ENCODE measurements around the gene ZNF716.
"Not testable (repeated sequence)": the region's sequence is repeated elsewhere in the genome, so short reads cannot be mapped to it uniquely, and the experiment has no call there.

Gene ZNF716

DNA sequence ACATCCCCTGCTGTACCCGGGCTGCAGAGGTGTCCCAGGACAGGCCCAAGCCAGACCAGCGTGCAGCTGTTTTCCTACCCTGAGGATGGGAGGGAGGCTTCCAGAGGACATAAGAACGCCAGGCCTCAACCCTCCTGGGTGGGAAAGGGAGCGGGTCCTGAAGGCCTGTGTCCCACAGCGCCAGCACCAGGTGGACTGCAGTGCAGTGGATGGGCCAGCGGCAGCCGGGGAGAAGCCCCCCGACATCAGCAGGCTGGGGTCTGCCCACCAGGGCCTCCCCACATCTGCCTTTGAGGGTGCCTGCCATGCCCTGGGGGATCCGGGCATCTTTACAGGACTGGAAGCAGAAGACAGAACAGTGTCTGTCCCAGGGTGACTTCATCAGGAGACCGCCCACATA lies 22.8 kb upstream of the ZNF716 start:
- no peak for DNase-seq

DNA sequence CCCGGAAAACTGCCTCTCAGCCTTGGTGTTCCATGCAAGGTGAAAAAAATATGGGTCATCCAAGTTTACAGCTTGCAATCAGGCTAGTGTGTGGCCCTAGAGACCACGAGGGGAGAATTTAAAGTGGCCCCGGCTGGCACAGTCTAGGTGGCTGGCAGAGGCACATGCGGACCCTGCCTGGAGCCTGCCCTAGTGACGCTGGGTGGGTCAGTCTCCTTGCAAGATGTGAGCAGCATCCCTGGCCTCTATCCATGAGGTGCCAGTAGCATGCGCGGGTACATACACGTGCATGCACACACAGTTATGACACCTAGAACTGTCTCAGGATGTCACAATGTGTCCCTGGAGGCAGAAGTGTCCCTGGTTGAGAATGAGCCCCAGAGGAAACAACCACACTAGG lies 22.4 kb upstream of the ZNF716 start:
- no peak for DNase-seq

DNA sequence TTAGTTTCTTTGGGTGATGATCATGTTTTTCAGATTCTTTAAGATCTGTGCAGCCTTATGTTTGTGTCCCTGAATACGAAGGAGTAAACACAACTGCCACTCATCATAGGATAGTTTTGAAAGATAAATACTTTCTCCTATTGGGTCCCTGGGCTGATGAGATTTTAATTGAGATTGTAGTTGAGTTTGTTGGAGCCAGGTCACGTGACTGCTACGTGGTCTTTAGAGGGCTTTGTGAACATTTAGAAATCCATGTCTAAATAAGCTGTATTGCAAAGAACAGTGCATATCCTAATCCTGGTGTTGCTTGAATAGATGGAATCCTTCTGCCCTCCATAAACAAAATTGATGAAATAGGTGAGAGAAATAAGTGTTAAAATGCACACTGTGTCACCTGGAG lies 17.4 kb upstream of the ZNF716 start:
- no peak for DNase-seq

DNA sequence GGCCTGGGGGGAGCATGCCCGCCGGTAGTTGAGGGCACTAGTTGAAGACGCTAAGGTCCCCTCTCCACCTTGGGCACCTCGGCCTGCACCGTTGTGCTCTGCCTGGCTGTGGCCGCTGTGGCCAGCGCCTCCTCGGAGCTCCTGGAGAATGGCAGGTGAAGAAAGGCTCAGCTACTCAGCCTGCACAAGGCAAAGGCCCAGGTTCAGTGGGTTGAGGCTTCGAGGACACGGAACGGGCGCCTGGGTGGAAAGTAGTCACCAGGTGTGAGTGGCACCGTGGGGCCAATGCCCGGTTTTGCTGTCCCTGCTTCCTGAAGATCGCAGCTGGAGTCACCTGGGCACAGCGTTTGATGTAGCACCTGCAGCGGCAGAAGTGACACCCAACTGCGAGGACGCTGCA lies 12.4 kb upstream of the ZNF716 start:
- DNase-seq = no peak

DNA sequence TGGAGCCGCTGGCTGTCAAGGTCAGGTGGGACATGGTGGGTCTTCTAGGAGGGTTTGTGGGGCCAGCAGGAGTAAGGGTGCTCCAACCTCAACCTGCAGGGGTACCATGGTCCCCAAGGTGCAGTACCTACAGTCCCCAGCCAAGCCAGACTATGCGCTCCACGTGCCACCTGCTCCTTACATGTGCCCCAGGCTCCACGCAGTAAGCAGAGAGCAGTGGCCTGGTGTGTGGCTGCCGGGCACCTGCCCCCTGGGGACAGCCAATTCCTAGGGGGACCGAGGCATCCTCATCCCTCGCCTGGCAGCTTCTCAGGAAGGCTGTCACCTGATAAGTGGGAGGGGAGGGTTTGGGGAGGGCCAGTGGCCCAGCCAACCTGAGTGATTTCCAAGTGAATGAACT lies 11.7 kb upstream of the ZNF716 start:
- no peak for DNase-seq

DNA sequence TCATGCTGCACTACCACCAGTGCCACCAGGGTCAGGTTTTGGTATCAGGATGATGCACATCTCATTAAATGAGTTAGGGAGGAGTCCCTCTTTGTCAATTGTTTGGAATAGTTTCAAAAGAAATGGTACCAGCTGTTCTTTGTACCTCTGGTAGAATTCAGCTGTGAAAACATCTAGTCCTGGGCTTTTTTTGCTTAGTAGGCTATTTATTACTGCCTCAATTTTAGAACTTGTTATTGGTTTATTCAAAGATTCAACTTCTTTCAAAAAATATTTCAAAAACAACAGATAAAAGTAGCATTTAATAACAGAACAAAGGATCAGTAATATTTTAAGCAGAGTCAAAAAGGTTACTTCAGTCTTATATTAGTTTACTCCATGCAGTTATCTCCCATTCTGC lies 6.4 kb upstream of the ZNF716 start:
- DNase-seq = no peak

DNA sequence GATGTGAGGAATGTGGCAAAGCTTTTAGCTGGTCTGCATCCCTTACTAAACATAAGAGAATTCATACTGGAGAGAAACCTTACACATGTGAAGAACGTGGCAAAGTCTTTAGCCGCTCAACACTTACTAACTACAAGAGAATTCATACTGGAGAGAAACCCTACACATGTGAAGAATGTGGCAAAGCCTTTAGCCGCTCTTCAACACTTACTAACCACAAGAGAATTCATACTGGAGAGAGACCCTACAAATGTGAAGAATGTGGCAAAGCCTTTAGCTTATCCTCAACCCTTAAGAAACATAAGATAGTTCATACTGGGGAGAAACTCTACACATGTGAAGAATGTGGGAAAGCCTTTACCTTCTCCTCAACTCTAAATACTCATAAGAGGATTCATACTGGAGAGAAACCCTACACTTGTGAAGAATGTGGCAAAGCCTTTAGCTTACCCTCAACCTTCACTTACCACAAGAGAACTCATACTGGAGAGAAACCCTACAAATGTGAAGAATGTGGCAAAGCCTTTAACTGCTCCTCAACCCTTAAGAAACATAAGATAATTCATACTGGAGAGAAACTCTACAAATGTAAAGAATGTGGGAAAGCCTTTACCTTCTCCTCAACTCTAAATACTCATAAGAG lies 19.3 kb downstream of the ZNF716 start:
- DNase-seq = not testable (repeated sequence)

DNA sequence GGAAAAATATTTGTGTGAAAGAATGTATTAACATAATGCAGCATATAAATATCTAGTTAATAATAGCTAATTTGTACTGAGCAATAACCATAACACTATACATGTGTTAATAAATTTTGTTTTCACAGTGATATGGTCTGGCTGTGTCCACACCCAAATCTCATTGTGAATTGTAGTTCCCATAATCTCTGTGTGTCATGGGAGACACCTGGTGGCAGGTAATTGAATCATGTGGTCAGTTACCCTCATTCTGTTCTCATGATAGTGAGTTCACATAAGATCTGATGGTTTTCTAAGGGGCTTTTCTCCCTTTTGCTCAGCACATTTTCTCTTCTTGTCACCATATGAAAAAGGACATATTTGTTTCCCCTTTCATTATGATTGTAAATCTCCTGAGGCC lies 30.3 kb downstream of the ZNF716 start:
- DNase-seq = not testable (repeated sequence)

DNA sequence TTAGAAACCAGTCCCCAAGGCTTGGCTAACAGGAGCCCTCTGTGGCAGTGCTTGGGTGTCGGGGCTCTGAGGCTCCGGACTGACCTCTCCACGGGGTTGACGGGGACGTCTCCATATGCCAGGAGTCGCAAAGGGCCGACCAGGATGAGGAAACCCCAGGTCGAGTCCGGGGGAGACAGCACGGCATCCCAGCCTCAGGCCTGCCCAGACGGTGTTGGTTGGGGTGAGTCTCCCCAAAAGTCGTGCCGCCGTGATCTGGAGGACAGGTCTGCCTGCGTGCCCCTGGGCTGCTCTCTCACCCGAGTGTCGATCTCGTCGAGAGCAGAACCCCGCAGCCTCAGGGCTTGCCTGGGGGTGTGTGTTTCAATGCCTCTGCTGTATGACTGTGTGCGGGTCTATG lies 35.0 kb downstream of the ZNF716 start:
- DNase-seq = not testable (repeated sequence)

DNA sequence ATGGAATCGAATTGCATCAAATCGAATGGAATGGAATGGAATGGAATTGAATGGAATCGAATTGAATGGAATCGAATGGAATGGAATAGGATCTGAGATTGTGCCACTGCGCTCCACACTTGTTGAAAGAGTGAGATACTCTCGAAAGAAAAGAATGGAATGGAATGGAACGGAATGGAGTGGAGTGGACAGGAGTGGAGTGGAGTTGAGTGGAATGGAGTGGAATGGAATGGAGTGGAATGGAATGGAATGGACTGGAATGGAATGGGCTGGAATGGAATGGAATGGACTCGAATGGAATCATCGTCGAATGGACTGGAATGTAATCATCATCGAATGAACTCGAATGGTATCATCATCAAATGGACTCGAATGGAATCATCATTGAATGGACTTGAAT lies 38.0 kb downstream of the ZNF716 start:
- DNase-seq = no peak

DNA sequence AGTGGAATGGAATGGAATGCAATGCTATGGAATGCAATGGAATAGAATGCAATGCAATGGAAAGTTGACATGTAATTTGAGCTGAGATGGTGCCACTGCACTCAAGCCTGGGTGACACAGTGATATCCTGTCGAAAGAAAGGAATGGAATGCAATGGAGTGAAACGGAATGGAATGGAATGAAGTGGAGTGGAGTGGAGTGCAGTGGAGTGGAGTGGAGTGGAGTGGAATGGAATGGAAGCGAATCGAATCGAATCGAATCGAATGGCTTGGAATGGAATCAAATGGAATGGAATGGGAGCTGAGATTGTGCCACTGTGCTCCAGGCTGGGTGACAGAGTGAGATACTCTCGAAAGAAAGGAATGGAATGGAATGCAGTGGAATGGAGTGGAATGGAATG lies 45.1 kb downstream of the ZNF716 start:
- not testable (repeated sequence) for DNase-seq

DNA sequence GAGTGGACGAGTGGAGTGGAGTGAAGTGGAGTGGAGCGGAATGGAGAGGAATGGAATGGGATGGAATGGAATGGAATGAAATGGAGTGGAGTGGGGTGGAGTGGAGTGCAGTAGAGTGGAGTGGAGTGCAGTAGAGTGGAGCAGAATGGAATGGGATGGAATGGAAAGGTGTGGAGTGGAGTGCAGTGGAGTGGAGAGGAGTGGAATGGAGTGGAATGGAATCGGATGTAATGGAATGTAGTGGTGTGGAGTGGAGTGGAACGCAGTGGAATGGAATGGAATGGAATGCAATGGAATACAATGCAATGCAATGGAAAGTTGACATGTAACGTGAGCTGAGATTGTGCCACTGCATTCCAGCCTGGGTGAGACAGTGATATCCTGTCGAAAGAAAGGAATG lies 46.4 kb downstream of the ZNF716 start:
- no peak for DNase-seq

DNA sequence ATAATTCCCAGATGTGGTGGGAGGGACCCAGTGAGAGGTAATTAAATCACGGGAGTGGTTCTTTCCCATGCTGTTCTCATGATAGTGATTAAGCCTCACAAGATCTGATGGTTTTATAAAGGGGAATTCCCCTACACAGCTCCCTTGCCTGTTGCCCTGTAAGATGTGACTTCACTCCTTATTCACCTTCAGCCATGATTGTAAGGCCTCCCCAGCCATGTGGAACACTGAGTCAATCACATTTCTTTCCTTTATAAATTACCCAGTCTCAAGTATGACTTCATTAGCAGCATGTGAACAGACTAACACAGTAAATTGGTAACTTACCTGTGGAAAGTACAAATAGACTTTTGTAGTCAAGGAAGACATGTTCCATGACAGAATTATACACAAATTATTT lies 55.2 kb downstream of the ZNF716 start:
- no peak for DNase-seq
